Stimulated activated naive CD4-positive, alpha-beta T cell (primary cell): ENCODE measurements around the gene FAM240A.
A peak's percentile ranks its signal among the peaks of the same experiment; 100 is the strongest.
"Not testable (repeated sequence)": the region's sequence is repeated elsewhere in the genome, so short reads cannot be mapped to it uniquely, and the experiment has no call there.

ENCODE experiments used
- DNase-seq, 6 experiments: peaks; one replicate each; lab custom pipeline; 2025; lab: John Stamatoyannopoulos, UW

FAM240A gene

GRCh38 chr3:46612324-46612723, at the start of gene FAM240A:
TSS of gene FAM240A (plus strand) at chr3:46612525. CDS start at chr3:46612684, 159 bp downstream.
- DNase-seq = no peak

GRCh38 chr3:46564190-46565021, 47.9 kb upstream of the FAM240A start:
- no peak for DNase-seq

- DNase-seq = no peak
Observed at GRCh38 chr3:46565077-46565476, 47.2 kb upstream of the FAM240A start.

- DNase-seq = no peak
Observed at GRCh38 chr3:46565607-46566039, 46.7 kb upstream of the FAM240A start.

- peak in 2 of 6 experiments; percentile 8 to 45 for DNase-seq
Observed at GRCh38 chr3:46566040-46566641, 46.2 kb upstream of the FAM240A start, which contains the start of gene LRRC2. TSS of gene LRRC2 (minus strand) at chr3:46566302. CDS start at chr3:46551591, 14,711 bp downstream.

- no peak for DNase-seq
Observed at GRCh38 chr3:46571684-46572083, 40.6 kb upstream of the FAM240A start.

GRCh38 chr3:46573701-46574100, 38.6 kb upstream of the FAM240A start:
- no peak for DNase-seq

- DNase-seq = no peak
Observed at GRCh38 chr3:46574243-46574646, 38.1 kb upstream of the FAM240A start.

GRCh38 chr3:46574881-46575576, 37.3 kb upstream of the FAM240A start:
- DNase-seq = no peak

- DNase-seq = no peak
Observed at GRCh38 chr3:46575577-46576222, 36.6 kb upstream of the FAM240A start.

- DNase-seq = no peak
Observed at GRCh38 chr3:46576386-46576785, 35.9 kb upstream of the FAM240A start.

GRCh38 chr3:46576879-46577278, 35.4 kb upstream of the FAM240A start:
- DNase-seq = no peak

- DNase-seq = not testable (repeated sequence)
Observed at GRCh38 chr3:46577580-46578249, 34.6 kb upstream of the FAM240A start.

GRCh38 chr3:46578973-46579755, 33.2 kb upstream of the FAM240A start:
- DNase-seq = no peak

GRCh38 chr3:46579756-46580286, 32.5 kb upstream of the FAM240A start:
- no peak for DNase-seq

- no peak for DNase-seq
Observed at GRCh38 chr3:46580675-46581074, 31.6 kb upstream of the FAM240A start.

GRCh38 chr3:46584598-46585467, 27.5 kb upstream of the FAM240A start:
- no peak for DNase-seq

GRCh38 chr3:46585799-46586693, 26.3 kb upstream of the FAM240A start:
- DNase-seq = no peak
